ENCODE measurements around the gene PARVB. TPM values are rescaled to one million over a fixed set of nuclear protein-coding genes. Genes with fewer than 3 reads are reported as not detected.

Gene PARVB
- total RNA-seq, 1 donor: 19.0 TPM

GRCh38 chr22:44164031-44164430 lies 139.9 kb downstream of the PARVB start:
- no peak overlapping the region for H3K4me3 ChIP-seq (ENCODE audit: low read depth, low read length)
- TF ChIP-seq CTCF (IDR thresholded peaks at IDR 0.05; ENCODE audit: insufficient read depth, low read depth, low read length): no peak

GRCh38 chr22:44165286-44165874 lies 141.3 kb downstream of the PARVB start:
- DNase-seq (ENCODE audit: low read depth): no peak
- H3K4me3 ChIP-seq (ENCODE audit: low read depth, low read length): no peak overlapping the region
- TF ChIP-seq CTCF (IDR thresholded peaks at IDR 0.05; ENCODE audit: insufficient read depth, low read depth, low read length): no peak

More at GRCh38 chr22:44164031-44164430, 139.9 kb downstream of the PARVB start:
- no peak for DNase-seq (ENCODE audit: low read depth)

- no peak for TF ChIP-seq CTCF (IDR thresholded peaks at IDR 0.05; ENCODE audit: insufficient read depth, low read depth, low read length)
- H3K4me3 ChIP-seq (ENCODE audit: low read depth, low read length): no peak overlapping the region
- no peak for DNase-seq (ENCODE audit: low read depth)
Measured at GRCh38 chr22:44166498-44167276, 142.6 kb downstream of the PARVB start.

- no peak for TF ChIP-seq CTCF (IDR thresholded peaks at IDR 0.05; ENCODE audit: insufficient read depth, low read depth, low read length)
- DNase-seq (ENCODE audit: low read depth): no peak
- no peak overlapping the region for H3K4me3 ChIP-seq (ENCODE audit: low read depth, low read length)
Measured at GRCh38 chr22:44167501-44167900, 143.4 kb downstream of the PARVB start.

- no peak overlapping the region for H3K4me3 ChIP-seq (ENCODE audit: low read depth, low read length)
- TF ChIP-seq CTCF (IDR thresholded peaks at IDR 0.05; ENCODE audit: insufficient read depth, low read depth, low read length): no peak
- no peak for DNase-seq (ENCODE audit: low read depth)
Measured at GRCh38 chr22:44168206-44168605, 144.1 kb downstream of the PARVB start.

GRCh38 chr22:44170470-44170869 lies 146.4 kb downstream of the PARVB start:
- no peak for TF ChIP-seq CTCF (IDR thresholded peaks at IDR 0.05; ENCODE audit: insufficient read depth, low read depth, low read length)
- DNase-seq (ENCODE audit: low read depth): no peak
- H3K4me3 ChIP-seq (ENCODE audit: low read depth, low read length): no peak overlapping the region
